ENCODE data around the gene PLOD1. TPM values are rescaled to one million over a fixed set of nuclear protein-coding genes. Genes with fewer than 3 reads are reported as not detected.
A peak's percentile ranks its signal among the peaks of the same experiment; 100 is the strongest.

The PLOD1 gene
- 198 to 206 TPM (median 203 TPM) in 3 replicates for total RNA-seq

DNA sequence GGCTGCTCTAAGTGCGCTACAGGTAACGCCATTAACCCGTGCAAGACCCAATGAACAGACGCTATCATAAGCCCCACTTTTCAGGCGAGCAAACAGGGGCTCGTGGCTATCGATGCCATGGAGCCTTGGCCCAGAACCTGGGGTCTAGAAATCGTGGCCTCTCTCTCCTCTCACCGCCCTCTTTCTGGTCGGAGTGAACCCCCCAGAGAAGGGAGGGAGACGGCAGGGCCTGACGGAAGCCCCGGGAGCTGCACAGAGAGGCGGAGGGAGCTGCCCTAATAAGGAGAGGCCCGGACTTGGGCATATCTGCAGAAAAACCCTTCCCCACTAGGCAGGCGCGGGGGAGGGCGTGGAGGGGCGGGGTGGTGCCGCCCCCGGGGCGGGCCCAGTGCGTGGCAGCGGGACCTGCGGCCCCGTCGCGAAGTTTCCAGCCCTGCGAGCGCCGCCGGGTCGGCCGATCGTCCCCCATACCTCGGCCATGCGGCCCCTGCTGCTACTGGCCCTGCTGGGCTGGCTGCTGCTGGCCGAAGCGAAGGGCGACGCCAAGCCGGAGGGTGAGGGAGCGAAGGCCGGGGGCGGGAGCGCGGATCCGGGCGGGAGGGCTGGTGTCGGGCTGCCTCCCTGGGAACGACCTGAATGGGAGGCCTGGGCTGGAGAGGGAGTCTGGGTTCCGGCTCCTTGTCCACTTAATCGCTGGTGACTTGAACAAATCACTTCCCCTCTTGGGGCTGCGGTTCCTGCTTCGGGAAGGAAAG is at the start of gene PLOD1:
TSS of gene PLOD1 (plus strand) at position 416 of the 755 bp plus-strand sequence. CDS start at position 479, 63 bp downstream.
- Mint-ChIP-seq H3K27ac (peak within 1 kb of the TSS; percentile 95), H3K9me3 (no peaks in the 10 kb centered on the region), H3K4me3 (peak within 1 kb of the TSS; percentile 78), H3K4me1 (peaks cover 26% of the 10 kb centered on the region), H3K27me3 (ENCODE audit: low read depth) (no peaks in the 10 kb centered on the region), H3K36me3 (no peaks in the 10 kb centered on the region)
- TF ChIP-seq CTCF (IDR thresholded peaks at IDR 0.05; ENCODE audit: unreplicated experiment) = no peak
- DNase-seq (ENCODE audit: low spot score in 2 of 2, unreplicated experiment in 2 of 2) = peak; percentile 76

DNA sequence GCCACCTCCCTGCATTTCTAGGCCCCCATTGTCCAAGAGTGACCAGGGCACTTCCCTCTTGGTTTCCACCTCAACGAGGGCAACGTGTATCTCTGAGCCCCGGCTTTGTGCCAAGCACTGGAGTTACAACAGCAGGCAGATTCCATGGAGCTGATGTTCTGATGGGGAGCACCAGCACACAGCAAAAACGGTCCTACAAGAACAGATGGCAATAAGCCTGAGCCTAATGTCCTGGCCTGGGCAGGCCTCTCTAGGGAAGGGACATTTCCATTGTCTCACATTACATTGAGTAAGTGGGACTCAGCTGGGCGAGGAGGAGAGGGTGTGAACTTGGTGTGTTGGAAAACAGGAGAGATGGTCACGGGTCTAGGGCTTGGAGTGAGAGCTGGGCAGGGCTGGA is 48.6 kb upstream of the PLOD1 start:
- no peak for DNase-seq (ENCODE audit: low spot score in 2 of 2, unreplicated experiment in 2 of 2)
- H3K27ac Mint-ChIP-seq = no peak overlapping the region
- TF ChIP-seq CTCF (IDR thresholded peaks at IDR 0.05; ENCODE audit: unreplicated experiment) = no peak
- no peaks in the 10 kb centered on the region for H3K27me3 Mint-ChIP-seq (ENCODE audit: low read depth)
- peaks cover 23% of the 10 kb centered on the region for H3K4me1 Mint-ChIP-seq
- H3K36me3 Mint-ChIP-seq = no peaks in the 10 kb centered on the region
- no peaks in the 10 kb centered on the region for H3K9me3 Mint-ChIP-seq
- no peak overlapping the region for H3K4me3 Mint-ChIP-seq

DNA sequence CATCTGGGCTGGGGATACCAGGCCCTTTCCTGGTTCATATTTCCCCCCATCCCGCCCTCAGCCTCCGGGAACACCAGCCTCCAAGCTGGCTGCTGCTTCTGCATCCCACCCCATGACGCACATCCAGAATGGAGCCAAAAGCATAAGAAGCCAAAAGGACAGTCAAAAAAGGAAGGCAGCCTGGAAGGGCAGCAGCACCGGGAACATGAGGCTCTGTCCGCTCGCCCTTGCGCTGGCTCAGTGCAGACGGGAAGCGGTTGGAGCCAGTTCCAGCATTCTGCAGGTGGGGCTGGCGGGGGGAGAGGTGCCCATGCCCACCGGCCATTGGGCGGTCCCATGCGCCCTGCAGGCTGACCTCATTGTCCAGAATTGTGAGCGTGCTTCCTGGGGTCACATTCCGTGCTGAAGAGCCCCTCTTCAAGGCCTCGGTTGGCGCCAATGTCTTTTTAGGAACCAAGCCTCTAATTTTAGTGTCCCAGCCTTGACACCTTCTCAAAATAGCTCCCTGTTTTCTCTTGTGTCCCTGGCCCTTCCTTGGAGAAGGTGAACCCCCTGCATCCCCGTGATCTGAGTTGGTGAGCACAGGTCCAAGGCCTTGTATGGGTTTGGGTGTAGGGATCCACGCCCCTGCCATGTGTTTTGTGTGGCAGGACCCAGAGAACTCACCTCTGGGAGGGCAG is 47.4 kb upstream of the PLOD1 start:
- peaks cover 12% of the 10 kb centered on the region for H3K4me1 Mint-ChIP-seq
- H3K4me3 Mint-ChIP-seq = no peak overlapping the region
- H3K9me3 Mint-ChIP-seq = no peaks in the 10 kb centered on the region
- no peaks in the 10 kb centered on the region for H3K27me3 Mint-ChIP-seq (ENCODE audit: low read depth)
- no peak overlapping the region for H3K27ac Mint-ChIP-seq
- TF ChIP-seq CTCF (IDR thresholded peaks at IDR 0.05; ENCODE audit: unreplicated experiment) = no peak
- H3K36me3 Mint-ChIP-seq = no peaks in the 10 kb centered on the region
- DNase-seq (ENCODE audit: low spot score in 2 of 2, unreplicated experiment in 2 of 2) = no peak

DNA sequence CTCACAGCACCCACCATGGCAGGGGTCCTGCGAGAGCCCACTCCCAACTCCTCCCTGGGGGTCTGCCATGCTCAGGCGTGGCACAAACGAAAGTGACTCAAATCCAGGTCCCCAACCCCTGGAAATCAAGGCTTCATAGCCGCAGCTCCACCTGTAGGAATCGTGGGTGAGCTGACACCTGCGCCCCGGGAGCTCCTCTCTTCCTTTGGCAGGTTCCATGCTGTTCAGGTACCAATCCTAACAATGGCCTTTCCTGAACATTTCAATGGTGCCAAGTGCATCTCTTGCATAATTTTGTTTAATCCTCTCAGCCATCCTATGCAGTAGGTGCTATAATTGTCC is 46.9 kb upstream of the PLOD1 start:
- H3K27ac Mint-ChIP-seq = no peak overlapping the region
- H3K4me3 Mint-ChIP-seq = no peak overlapping the region
- no peaks in the 10 kb centered on the region for H3K27me3 Mint-ChIP-seq (ENCODE audit: low read depth)
- peaks cover 9% of the 10 kb centered on the region for H3K4me1 Mint-ChIP-seq
- no peak for TF ChIP-seq CTCF (IDR thresholded peaks at IDR 0.05; ENCODE audit: unreplicated experiment)
- no peaks in the 10 kb centered on the region for H3K9me3 Mint-ChIP-seq
- DNase-seq (ENCODE audit: low spot score in 2 of 2, unreplicated experiment in 2 of 2) = no peak
- H3K36me3 Mint-ChIP-seq = no peaks in the 10 kb centered on the region

GRCh38 chr1:11888206-11888876 is 46.2 kb upstream of the PLOD1 start:
- Mint-ChIP-seq H3K4me3 (no peak overlapping the region), H3K4me1 (peaks cover 2% of the 10 kb centered on the region), H3K9me3 (no peaks in the 10 kb centered on the region), H3K27me3 (ENCODE audit: low read depth) (no peaks in the 10 kb centered on the region), H3K27ac (no peak overlapping the region), H3K36me3 (no peaks in the 10 kb centered on the region)
- DNase-seq (ENCODE audit: low spot score in 2 of 2, unreplicated experiment in 2 of 2) = no peak
- TF ChIP-seq CTCF (IDR thresholded peaks at IDR 0.05; ENCODE audit: unreplicated experiment) = no peak
